ENCODE results near the gene SESN2. TPM values are rescaled to one million over a fixed set of nuclear protein-coding genes. Genes with fewer than 3 reads are reported as not detected.

SESN2 gene, protein sequence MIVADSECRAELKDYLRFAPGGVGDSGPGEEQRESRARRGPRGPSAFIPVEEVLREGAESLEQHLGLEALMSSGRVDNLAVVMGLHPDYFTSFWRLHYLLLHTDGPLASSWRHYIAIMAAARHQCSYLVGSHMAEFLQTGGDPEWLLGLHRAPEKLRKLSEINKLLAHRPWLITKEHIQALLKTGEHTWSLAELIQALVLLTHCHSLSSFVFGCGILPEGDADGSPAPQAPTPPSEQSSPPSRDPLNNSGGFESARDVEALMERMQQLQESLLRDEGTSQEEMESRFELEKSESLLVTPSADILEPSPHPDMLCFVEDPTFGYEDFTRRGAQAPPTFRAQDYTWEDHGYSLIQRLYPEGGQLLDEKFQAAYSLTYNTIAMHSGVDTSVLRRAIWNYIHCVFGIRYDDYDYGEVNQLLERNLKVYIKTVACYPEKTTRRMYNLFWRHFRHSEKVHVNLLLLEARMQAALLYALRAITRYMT
- 17.2 and 19.1 TPM in 2 replicates for total RNA-seq

DNA sequence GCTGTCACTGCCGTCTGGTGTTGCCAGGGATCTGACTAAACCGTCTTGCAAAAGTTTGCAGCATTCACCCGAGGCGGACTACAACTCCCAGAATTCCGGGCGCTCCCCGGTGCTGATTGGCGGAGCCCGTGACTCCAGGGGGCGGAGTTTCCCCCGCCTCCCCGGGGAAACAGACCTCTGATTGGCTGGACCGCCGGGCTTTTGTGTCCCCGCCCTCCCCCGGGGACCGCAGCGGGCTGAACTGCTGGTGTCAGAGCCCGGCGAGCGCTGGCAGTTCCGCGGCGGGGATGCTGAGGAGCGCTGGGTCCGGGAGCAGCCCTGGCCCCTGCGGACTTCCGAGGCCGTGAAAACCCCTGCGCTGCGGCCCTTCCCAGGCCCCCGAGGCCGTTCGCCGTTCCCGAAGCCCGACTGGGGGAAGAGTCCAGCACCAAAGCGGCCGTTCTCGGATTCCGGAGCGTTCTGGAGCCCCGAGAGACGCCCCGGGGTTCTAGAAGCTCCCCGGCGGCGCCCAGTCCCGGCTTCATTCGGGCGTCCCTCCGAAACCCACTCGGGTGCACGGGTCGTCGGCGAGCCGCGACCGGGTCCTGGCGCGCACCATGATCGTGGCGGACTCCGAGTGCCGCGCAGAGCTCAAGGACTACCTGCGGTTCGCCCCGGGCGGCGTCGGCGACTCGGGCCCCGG is at the start of gene SESN2:
TSS of gene SESN2 (plus strand) at position 267 of the 682 bp plus-strand sequence. CDS start at position 597, 330 bp downstream.

DNA sequence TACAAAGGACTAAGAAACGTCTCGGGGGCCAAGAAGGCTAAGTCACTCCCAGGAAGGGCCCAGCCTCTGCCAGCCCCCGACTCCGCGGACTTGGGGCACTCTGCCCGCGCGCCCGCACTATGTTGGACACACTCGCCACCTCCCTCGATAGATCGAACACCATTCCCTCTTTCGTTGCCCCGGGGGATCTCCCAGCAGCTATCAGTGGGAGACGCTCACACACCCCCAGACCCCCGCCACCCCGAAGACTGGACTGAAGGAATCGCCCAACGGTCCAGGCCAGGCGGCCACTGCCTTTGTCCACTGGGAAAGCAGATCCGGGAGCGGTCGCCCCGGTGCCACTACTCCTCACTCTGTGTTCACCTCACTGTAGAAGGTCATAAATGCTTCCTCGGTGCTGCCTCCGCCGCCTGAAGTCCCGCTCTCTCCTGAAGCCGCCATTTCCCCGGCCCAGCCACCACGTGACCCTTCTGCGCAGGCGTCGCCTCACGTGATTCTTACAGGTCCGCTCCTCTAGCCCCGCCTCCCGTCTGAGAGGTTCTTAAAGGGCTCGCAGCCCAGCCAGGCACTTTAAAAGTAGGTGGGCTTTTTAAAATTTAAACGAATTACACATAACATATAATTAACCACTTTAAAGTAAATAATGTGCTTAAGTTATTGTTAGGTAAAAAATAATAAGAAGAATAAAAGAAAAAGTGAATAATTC is 26.6 kb upstream of the SESN2 start, which contains the start of gene DNAJC8:
TSS of gene DNAJC8 (minus strand) at position 472 of the 706 bp plus-strand sequence. CDS start at position 441, 31 bp downstream.

DNA sequence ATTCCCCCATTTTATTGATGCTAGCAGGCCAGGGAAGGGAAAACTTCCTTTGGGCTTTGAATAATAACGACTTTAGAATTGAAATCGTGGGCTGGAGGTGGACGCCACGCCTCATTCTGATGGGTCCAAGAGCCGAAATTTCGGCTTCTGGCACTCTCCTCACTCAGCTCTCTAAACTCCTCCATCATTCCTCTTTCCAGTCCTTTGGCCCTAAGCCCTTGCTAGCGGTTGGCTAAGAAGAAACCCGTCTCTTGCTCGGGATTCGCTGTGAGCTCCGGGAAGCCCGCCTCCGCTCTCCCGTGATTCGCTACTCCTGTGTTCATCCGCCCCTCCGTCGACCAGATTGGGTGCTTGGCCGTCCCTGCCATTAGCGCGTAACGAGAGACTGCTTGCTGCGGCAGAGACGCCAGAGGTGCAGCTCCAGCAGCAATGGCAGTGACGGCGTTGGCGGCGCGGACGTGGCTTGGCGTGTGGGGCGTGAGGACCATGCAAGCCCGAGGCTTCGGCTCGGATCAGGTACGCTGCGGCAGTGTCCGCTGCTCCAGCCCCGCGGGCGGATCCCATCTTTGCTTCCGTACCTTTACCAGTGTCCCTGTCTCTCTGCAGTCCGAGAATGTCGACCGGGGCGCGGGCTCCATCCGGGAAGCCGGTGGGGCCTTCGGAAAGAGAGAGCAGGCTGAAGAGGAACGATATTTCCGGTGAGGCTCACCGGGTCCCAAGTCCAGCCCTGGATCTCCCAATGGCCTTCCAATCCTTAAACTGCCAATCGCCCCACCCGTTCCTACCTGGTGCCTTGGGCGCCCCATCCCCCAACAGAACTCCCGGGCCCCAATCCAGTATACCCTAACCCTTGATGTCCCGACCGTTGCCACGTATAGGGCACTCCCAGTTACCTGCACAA is 23.3 kb upstream of the SESN2 start, which contains the start of gene ATP5IF1:
TSS of gene ATP5IF1 (plus strand) at position 370 of the 901 bp plus-strand sequence. CDS start at position 430, 60 bp downstream.

Other genes starting within 250 kb of the SESN2 start
- 14.3 and 18.4 TPM in 2 replicates for gene EYA3, start 170.9 kb upstream of the SESN2 start, total RNA-seq
- not detected in 2 replicates for gene PTAFR, start 82.8 kb upstream of the SESN2 start, total RNA-seq
- 53.4 and 53.6 TPM in 2 replicates for gene DNAJC8, start 26.5 kb upstream of the SESN2 start, total RNA-seq
- gene ATP5IF1, start 23.4 kb upstream of the SESN2 start, total RNA-seq, result 57.5 and 86.3 TPM in 2 replicates
- gene MED18, start 69.5 kb downstream of the SESN2 start, total RNA-seq, result 14.0 and 17.2 TPM in 2 replicates
- 7.3 and 10.0 TPM in 2 replicates for gene PHACTR4, start 110.2 kb downstream of the SESN2 start, total RNA-seq
- gene RCC1, start 246.5 kb downstream of the SESN2 start, total RNA-seq, result 59.2 and 76.8 TPM in 2 replicates

Data from subcutaneous preadipocyte (primary cell).